ENCODE measurements around the gene CCR7.
A peak's percentile ranks its signal among the peaks of the same experiment; 100 is the strongest.

Gene CCR7

DNA sequence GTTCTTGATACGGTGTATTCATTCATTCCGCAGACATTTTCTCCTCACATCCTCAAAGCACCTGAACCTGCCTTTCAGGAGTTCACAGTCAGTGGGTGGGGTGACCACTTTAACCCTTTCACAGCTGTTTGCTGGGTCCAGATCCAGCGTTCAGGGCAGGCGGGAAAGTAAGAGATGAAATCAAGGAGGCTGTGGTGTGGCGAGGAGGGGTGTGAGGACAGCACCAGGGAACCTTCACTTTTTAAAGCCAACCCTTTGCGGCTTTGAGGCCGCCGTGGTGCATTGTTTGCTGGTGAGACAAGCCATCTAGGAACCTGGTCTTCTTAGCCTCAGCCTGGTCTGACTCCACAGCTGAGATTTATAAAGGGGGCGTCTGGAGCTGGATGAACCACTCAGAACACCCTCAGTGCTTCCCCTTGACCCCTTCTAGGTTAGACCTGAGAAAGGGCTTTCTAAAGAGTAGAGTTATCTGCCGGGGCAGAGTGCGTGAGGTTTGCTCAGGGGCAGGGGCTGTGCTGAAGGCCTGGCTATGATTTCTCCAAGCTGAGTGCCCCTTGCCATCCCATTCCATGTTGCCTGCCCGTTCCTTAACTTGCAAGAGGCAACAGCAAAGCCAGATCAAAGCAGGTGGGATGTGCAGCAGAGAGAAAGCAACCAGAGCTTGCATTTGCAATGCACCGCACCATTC lies 933 bp downstream of the CCR7 start:
- Histone ChIP-seq H3K27ac (ENCODE audit: low read depth, low read length) (no peak overlapping the region), H3K36me3 (ENCODE audit: control insufficient read depth, insufficient read depth, low read length) (no peaks in the 10 kb centered on the region), H3K4me3 (ENCODE audit: low read length) (peak overlapping the region; percentile 0), H3K27me3 (ENCODE audit: control insufficient read depth, insufficient read depth, low read length) (no peaks in the 10 kb centered on the region), H3K4me1 (ENCODE audit: control insufficient read depth, insufficient read depth, low read length) (peaks cover 4% of the 10 kb centered on the region), H3K9ac (ENCODE audit: low read length) (no peak overlapping the region)

DNA sequence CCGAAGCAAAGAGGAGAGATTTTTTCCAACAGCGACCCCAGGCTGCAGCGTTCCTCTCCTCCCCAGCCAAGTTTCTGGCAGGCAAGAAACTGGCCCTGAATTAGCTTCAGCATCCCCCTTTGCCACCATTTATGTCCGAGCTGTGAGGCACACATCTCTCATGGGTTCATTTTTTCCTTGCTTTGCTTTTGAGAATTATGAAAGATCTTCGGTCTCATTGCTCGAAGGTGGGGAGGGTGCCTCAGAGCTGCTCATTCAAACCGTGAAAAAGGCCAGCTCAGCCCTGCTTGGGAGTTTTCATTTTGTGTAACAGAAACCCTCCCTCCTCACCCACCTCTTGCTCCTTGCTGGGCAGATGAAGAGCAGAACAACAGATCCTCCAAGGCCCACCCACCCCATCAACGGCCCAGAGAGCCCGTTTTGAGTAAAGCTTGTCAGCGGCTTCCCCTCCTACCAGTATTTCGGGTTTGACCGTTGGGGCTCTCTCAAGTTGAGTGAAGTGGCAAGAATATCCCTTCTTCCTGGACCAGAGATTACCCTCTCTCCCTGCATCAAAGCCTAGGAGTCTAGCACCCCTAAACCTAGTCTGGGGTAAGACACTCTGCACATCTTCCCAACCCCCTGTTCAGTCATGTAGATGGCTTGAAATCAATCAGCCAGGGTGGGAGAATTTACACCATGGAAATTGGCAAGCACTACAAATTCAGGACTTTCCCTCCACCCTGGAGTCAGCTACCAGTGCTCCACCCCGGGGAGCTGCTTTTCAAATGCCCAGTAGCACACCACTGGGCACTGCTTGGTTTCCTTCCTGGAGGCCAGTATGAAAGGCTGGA lies 1.8 kb downstream of the CCR7 start:
- Histone ChIP-seq H3K27ac (ENCODE audit: low read depth, low read length) (no peak overlapping the region), H3K4me1 (ENCODE audit: control insufficient read depth, insufficient read depth, low read length) (peaks cover 4% of the 10 kb centered on the region), H3K27me3 (ENCODE audit: control insufficient read depth, insufficient read depth, low read length) (no peaks in the 10 kb centered on the region), H3K4me3 (ENCODE audit: low read length) (no peak overlapping the region), H3K9ac (ENCODE audit: low read length) (no peak overlapping the region), H3K36me3 (ENCODE audit: control insufficient read depth, insufficient read depth, low read length) (no peaks in the 10 kb centered on the region)

DNA sequence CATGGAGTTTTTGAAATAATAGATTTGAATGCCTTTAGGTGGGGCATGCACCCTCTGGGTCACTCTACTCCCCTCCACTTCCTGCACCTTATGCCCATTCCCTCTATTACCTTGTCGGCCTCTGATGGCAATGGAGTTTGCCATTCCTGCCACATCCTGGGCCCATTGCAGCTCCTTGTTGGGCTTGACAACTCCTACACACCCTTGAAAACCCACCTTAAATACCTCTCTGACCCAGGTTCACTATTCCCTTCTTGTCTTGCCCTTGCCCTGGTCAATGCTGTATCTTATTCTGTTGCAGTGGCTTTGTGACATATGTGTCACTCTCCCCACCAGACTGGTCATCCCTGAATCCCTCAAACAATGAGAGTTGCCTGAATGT lies 2.4 kb downstream of the CCR7 start:
- Histone ChIP-seq H3K27ac (ENCODE audit: low read depth, low read length) (no peak overlapping the region), H3K4me1 (ENCODE audit: control insufficient read depth, insufficient read depth, low read length) (peaks cover 4% of the 10 kb centered on the region), H3K9ac (ENCODE audit: low read length) (no peak overlapping the region), H3K4me3 (ENCODE audit: low read length) (peak overlapping the region; percentile 28), H3K27me3 (ENCODE audit: control insufficient read depth, insufficient read depth, low read length) (no peaks in the 10 kb centered on the region), H3K36me3 (ENCODE audit: control insufficient read depth, insufficient read depth, low read length) (no peaks in the 10 kb centered on the region)

DNA sequence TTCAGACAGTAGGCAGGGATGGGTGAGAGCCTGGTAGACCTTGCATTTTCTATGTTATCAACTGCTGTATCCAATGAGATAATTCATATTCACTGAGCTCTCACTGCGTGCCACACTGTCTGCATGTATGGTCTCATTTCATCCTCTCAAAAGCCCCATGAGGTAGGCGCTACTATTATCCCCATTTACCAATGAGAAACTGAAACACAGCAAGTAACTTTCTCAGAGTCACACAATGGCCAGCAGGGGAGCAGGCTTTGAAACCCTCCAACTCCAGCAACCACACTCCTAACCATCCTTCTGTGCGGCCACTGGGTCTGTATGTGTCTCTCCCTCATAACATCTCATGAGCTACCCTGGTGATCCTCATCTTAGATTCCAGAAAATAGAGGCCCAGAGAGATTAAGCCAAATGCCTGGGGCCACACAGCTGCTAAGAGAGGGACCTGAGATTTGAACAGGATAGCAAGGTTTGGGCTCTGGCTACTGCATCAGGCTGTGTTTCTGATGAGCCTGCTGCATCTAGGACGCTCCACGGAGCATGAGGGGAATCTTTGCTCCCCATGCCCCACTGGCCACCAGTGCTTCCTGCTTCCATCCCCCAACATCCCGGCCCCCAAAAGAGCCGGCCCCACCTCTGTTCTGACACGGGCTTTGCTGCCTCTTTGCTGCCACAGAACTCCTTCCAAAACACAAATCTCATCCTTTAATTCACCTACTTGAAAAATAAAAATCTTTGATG lies 3.2 kb downstream of the CCR7 start:
- Histone ChIP-seq H3K4me3 (ENCODE audit: low read length) (peak overlapping the region; percentile 25), H3K9ac (ENCODE audit: low read length) (no peak overlapping the region), H3K4me1 (ENCODE audit: control insufficient read depth, insufficient read depth, low read length) (peaks cover 4% of the 10 kb centered on the region), H3K27ac (ENCODE audit: low read depth, low read length) (no peak overlapping the region), H3K27me3 (ENCODE audit: control insufficient read depth, insufficient read depth, low read length) (no peaks in the 10 kb centered on the region), H3K36me3 (ENCODE audit: control insufficient read depth, insufficient read depth, low read length) (no peaks in the 10 kb centered on the region)

DNA sequence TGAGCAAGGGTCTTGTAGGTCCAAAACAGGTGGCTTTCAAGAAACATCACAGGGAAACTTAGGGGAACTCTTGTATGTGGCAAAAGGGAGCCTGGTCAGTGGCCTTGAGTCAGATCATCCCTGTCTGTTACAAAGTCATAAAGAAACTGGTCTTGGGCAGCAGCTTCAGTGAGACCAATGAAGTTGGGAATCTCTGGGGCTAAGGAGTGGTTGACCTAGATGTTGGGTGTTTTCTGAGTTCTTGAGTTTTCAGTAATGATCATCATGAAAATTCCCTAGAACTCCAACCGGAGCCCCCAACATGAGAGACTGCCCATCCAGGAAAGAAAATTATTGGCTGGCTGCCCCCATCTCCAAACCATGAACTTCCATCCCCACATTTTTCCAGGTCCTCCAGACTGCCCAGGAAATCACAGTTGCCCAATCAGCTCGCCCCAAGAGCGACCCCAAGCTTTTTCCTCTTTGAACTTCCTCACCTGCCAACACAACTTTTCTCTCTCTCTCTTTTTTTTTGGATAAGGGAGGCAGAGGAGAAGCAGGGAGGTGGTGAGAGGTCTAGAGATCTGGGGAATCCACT lies 3.9 kb downstream of the CCR7 start:
- H3K27me3 ChIP-seq (ENCODE audit: control insufficient read depth, insufficient read depth, low read length): no peaks in the 10 kb centered on the region
- no peak overlapping the region for H3K27ac ChIP-seq (ENCODE audit: low read depth, low read length)
- H3K4me3 ChIP-seq (ENCODE audit: low read length): no peak overlapping the region
- H3K9ac ChIP-seq (ENCODE audit: low read length): no peak overlapping the region
- peaks cover 4% of the 10 kb centered on the region for H3K4me1 ChIP-seq (ENCODE audit: control insufficient read depth, insufficient read depth, low read length)
- H3K36me3 ChIP-seq (ENCODE audit: control insufficient read depth, insufficient read depth, low read length): no peaks in the 10 kb centered on the region

DNA sequence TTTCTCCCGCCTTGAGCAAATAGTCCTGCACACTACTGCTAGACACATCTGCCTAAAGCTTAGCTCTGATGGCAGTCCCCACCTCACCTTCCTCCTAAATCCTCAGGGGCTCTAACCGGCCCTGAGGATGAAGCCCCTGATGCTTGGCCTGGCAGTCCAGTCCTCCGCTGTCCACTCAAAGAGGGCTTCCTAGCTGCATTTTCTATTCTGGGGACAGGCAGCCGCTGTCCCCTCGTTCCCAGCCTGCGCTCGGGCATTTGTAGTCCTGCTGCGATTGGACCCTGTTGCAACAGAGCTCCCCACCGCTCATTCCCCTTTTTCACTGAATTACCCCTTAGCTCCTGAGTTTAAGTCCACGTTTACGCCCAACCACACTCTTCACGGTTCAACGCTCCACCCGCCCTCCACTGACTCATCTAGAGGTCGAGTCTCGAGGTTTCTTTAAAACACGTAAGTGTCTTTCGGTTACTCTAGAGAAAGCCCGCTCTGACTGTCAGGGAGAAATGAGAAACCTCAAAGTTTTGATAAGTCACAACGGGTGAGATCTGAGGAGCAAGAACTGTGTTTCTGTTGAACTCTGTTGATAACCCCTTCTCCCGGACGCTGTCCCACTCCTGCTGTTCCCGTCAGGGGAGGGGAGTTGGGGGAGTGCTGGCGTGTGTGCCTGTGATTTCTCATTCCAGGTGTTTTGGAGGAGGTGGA lies 4.5 kb downstream of the CCR7 start:
- no peaks in the 10 kb centered on the region for H3K27me3 ChIP-seq (ENCODE audit: control insufficient read depth, insufficient read depth, low read length)
- H3K36me3 ChIP-seq (ENCODE audit: control insufficient read depth, insufficient read depth, low read length): no peaks in the 10 kb centered on the region
- H3K27ac ChIP-seq (ENCODE audit: low read depth, low read length): no peak overlapping the region
- peaks cover 4% of the 10 kb centered on the region for H3K4me1 ChIP-seq (ENCODE audit: control insufficient read depth, insufficient read depth, low read length)
- peak overlapping the region; percentile 51 for H3K4me3 ChIP-seq (ENCODE audit: low read length)
- H3K9ac ChIP-seq (ENCODE audit: low read length): no peak overlapping the region

DNA sequence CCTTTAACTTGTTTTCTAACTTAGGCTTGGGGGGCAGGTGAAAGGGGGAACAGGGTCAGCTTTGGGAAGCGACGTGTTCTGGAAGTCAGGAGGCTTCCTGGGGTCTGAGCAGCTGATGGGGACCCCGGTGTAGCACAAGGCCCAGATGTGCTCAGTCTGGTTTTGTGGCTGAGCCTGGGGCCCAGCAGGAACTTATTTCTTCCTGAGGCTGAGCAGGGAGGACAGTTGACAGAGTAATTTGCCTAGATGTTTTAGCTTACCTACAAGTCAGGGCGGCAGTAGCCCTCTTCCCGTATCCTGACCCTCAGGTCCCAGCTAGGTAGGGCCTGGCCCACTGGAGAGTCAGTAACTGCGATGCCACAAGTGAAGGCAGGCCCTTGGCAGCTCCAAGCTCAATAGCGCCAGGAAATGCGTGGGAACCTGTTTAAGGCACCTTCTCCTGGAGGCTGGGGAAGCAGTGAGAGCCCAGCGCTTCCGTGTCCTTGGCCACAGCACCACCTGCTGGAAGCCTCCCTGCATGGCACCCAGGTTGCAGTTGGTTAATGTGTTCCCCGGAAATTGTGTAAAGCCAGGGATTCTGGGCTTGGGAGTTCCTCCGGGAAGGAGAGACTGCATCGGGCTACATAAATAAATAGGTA lies 5.2 kb downstream of the CCR7 start:
- H3K36me3 ChIP-seq (ENCODE audit: control insufficient read depth, insufficient read depth, low read length): no peaks in the 10 kb centered on the region
- H3K4me1 ChIP-seq (ENCODE audit: control insufficient read depth, insufficient read depth, low read length): peaks cover 4% of the 10 kb centered on the region
- H3K9ac ChIP-seq (ENCODE audit: low read length): no peak overlapping the region
- no peaks in the 10 kb centered on the region for H3K27me3 ChIP-seq (ENCODE audit: control insufficient read depth, insufficient read depth, low read length)
- H3K27ac ChIP-seq (ENCODE audit: low read depth, low read length): peak overlapping the region; percentile 2
- H3K4me3 ChIP-seq (ENCODE audit: low read length): peak overlapping the region; percentile 51

DNA sequence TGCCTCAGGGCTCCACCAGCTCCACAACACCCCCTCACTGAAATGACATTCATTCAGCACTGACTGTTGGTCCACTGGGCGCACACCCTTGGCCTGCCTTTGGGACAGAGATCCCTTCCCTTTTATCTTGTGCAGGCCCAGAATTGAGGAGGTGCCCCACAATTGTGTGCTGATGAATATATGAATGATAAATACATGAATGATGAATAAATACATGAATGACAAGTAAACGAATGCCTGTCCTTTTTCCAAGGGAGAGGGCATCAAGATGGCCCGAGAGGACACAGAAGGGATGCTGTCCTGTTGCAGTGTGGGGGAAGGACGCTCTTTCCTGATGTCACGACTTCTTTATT lies 5.7 kb downstream of the CCR7 start:
- Histone ChIP-seq H3K27ac (ENCODE audit: low read depth, low read length) (no peak overlapping the region), H3K4me3 (ENCODE audit: low read length) (no peak overlapping the region), H3K27me3 (ENCODE audit: control insufficient read depth, insufficient read depth, low read length) (no peaks in the 10 kb centered on the region), H3K36me3 (ENCODE audit: control insufficient read depth, insufficient read depth, low read length) (no peaks in the 10 kb centered on the region), H3K4me1 (ENCODE audit: control insufficient read depth, insufficient read depth, low read length) (peaks cover 4% of the 10 kb centered on the region), H3K9ac (ENCODE audit: low read length) (no peak overlapping the region)

DNA sequence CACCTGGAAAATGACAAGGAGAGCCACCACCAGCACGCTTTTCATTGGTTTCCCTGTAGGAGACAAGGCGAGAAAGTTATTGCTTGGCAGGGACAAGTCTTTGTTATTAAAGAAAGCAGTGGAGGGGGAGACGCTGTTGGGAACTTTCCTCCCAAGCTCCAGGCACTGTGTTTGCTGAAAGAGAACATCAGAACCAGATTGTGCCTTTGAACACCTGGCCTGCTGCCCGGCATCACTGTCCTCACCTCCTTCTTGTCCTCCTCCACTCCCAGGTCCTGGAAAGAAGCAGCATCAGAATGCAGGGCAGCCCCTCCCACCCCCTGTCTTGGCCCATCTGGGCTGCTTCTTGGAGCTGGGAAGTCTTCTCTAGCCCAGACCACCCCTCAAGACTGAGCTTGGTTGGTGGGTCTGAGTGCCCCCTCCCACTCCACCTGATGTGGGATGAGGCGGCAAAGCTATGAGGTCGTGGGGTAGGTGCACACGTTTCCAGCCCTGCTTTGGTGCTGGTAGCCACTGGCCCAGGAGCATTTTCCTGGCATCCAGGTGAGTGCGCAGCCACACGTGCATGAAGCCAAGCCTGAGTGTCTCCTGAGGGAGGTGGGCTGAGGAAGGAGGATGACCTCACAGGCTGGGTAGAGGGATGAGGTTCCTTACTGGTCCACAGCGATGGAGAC lies 6.2 kb downstream of the CCR7 start:
- no peak overlapping the region for H3K9ac ChIP-seq (ENCODE audit: low read length)
- no peaks in the 10 kb centered on the region for H3K36me3 ChIP-seq (ENCODE audit: control insufficient read depth, insufficient read depth, low read length)
- peaks cover 6% of the 10 kb centered on the region for H3K4me1 ChIP-seq (ENCODE audit: control insufficient read depth, insufficient read depth, low read length)
- no peak overlapping the region for H3K27ac ChIP-seq (ENCODE audit: low read depth, low read length)
- H3K4me3 ChIP-seq (ENCODE audit: low read length): no peak overlapping the region
- no peaks in the 10 kb centered on the region for H3K27me3 ChIP-seq (ENCODE audit: control insufficient read depth, insufficient read depth, low read length)

DNA sequence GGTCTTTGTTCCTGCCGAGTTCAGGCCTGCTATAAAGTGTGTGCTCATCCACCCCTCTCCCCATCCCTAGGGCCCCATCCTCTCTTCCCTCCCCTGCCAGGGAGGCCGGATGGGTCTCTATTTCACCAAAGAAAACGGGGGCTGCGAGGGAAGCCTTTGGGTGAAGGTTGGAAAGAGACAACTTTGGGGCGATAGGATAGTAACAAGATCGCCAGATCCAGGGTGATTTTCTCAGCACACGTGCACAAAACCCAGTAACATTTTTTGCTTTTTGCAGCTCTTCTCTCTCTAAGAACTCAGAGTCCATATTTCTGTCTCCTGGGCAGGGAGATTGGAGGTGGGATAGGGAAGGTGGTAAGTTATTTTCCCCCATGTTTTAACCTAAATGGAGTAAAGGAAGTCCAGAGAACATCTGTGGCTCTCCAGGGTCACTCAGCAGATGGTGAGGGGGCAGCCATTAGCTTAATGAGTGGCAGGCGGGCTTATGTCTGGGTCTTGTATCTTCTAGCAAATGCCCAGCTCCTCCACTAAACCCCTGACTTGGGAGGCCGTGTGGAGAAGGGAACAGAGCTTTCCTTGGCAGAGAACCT lies 6.9 kb downstream of the CCR7 start:
- Histone ChIP-seq H3K27me3 (ENCODE audit: control insufficient read depth, insufficient read depth, low read length) (no peaks in the 10 kb centered on the region), H3K4me1 (ENCODE audit: control insufficient read depth, insufficient read depth, low read length) (peaks cover 7% of the 10 kb centered on the region), H3K4me3 (ENCODE audit: low read length) (no peak overlapping the region), H3K9ac (ENCODE audit: low read length) (no peak overlapping the region), H3K27ac (ENCODE audit: low read depth, low read length) (no peak overlapping the region), H3K36me3 (ENCODE audit: control insufficient read depth, insufficient read depth, low read length) (no peaks in the 10 kb centered on the region)
